A549 (cell line): Measurements from ENCODE around the gene CLEC4F. TPM values are rescaled to one million over a fixed set of nuclear protein-coding genes. Genes with fewer than 3 reads are reported as not detected.

Experiments used
- ATAC-seq, 2 experiments: fragments of 200-7000 bp in 1 of 2; fragments of >200 bp in 1 of 2; cut with Nextera tagmentation in 1 of 2; cut with Tn5 transposase in 1 of 2; 3 replicates each; pipeline versions ENCODE4 v1.8.0 to v1.9.1; 2018 to 2020; ENCODE audit warnings: mild to moderate bottlenecking in 1 of 2, moderate library complexity in 1 of 2
- CTCF ChIA-PET: fragments of 300-600 bp; sonication (Branson Sonifier 250); formaldehyde crosslinking; extraction: SDS; loops from one replicate; lab custom pipeline; 2021; ENCODE audit warnings: antibody characterized with exemption, inconsistent platforms; lab: Yijun Ruan, JAX
- POLR2A ChIA-PET: fragments of 350-600 bp; formaldehyde crosslinking; extraction: SDS; loops from one replicate; lab custom pipeline; 2021; ENCODE audit warnings: antibody characterized with exemption, inconsistent platforms; lab: Yijun Ruan, JAX
- DNase-seq, 2 experiments: peaks; one replicate each; pipeline versions ENCODE4 v3.0.0 to v3.0.0-alpha.2; 2011 to 2016; ENCODE audit warnings: low read depth in 1 of 2, low spot score in 1 of 2
- FAIRE-seq: peaks from 2 replicates; lab custom pipeline; 2011; peaks lifted over from hg19 to GRCh38; lab: Jason Lieb, UNC
- H3K27ac ChIP-seq, 2 experiments: fragments of >200 bp; sonication (Bioruptor Twin); formaldehyde crosslinking; 3 replicates each; pipeline ENCODE4 v1.5.1; 2016 to 2017
- H3K4me1 ChIP-seq: fragments of >200 bp; sonication (Bioruptor Twin); formaldehyde crosslinking; 3 replicates; pipeline ENCODE4 v1.6.1; 2016
- H3K4me2 ChIP-seq: fragments of >200 bp; sonication (Bioruptor Twin); formaldehyde crosslinking; 3 replicates; pipeline ENCODE4 v1.6.1; 2016
- H3K4me3 ChIP-seq: fragments of >200 bp; sonication (Bioruptor Twin); formaldehyde crosslinking; 3 replicates; pipeline ENCODE4 v1.5.1; 2016
- H3K9me3 ChIP-seq: fragments of >200 bp; sonication (Bioruptor Twin); formaldehyde crosslinking; 3 replicates; pipeline ENCODE4 v1.6.1; 2016
- BHLHE40 ChIP-seq: IDR thresholded peaks from 2 replicates; pipeline ENCODE4 v1.6.1; 2012; ENCODE audit warnings: low read depth, low read length, inconsistent platforms
- CHD2 ChIP-seq: fragments of 150-350 bp; IDR thresholded peaks from 2 replicates; pipeline ENCODE4 v1.6.1; 2014; ENCODE audit warnings: low read length; ENCODE audit not compliant: partially characterized antibody
- CHD4 ChIP-seq: fragments of 200-600 bp; sonication (generic); IDR thresholded peaks from 2 replicates; pipeline ENCODE4 v1.6.1; 2016; ENCODE audit warnings: antibody characterized with exemption, mild to moderate bottlenecking, borderline replicate concordance
- EHF ChIP-seq: fragments of 250-450 bp; sonication (Bioruptor Pico); IDR thresholded peaks from 2 replicates; pipeline ENCODE4 v1.5.0; 2020; ENCODE audit warnings: mild to moderate bottlenecking
- FOSB ChIP-seq: fragments of 250-450 bp; sonication (Bioruptor Pico); IDR thresholded peaks from 2 replicates; pipeline ENCODE4 v1.5.0; 2020; ENCODE audit warnings: mild to moderate bottlenecking, moderate library complexity
- FOSL2 ChIP-seq, 2 experiments: fragments of 450-650 bp in 1 of 2; fragments of >200 bp in 1 of 2; sonication (Bioruptor Twin) in 1 of 2; formaldehyde crosslinking; IDR thresholded peaks; 2 replicates each; pipeline versions ENCODE4 v1.5.0 to v1.6.1; 2016 to 2020; ENCODE audit warnings: mild to moderate bottlenecking in 1 of 2, moderate library complexity in 1 of 2
- HOXA7 ChIP-seq: fragments of 250-450 bp; sonication (Bioruptor Pico); IDR thresholded peaks from 2 replicates; pipeline ENCODE4 v1.5.0; 2020; ENCODE audit warnings: mild to moderate bottlenecking, moderate library complexity
- KDM1A ChIP-seq: fragments of 200-600 bp; sonication (generic); IDR thresholded peaks from 2 replicates; pipeline ENCODE4 v1.6.1; 2016; ENCODE audit warnings: low read depth, mild to moderate bottlenecking
- MAFK ChIP-seq: fragments of 450-650 bp; IDR thresholded peaks from 2 replicates; pipeline ENCODE4 v1.6.1; 2014; ENCODE audit not compliant: partially characterized antibody
- MAX ChIP-seq: IDR thresholded peaks from 2 replicates; pipeline ENCODE4 v1.6.1; 2012
- MYC ChIP-seq: IDR thresholded peaks from 2 replicates; pipeline ENCODE4 v1.6.1; 2012; ENCODE audit warnings: mild to moderate bottlenecking, inconsistent platforms, low read length, improper control_type of control experiment, borderline replicate concordance
- NR3C1 ChIP-seq: fragments of >200 bp; sonication (Bioruptor Twin); formaldehyde crosslinking; IDR thresholded peaks from 3 replicates; pipeline ENCODE4 v1.6.1; 2017
- PBX3 ChIP-seq: IDR thresholded peaks from 2 replicates; pipeline ENCODE4 v1.6.1; 2012
- RAD21 ChIP-seq, 2 experiments: fragments of >200 bp in 1 of 2; sonication (Bioruptor Twin) in 1 of 2; formaldehyde crosslinking in 1 of 2; IDR thresholded peaks in 1 of 2; conservative IDR thresholded peaks in 1 of 2; 2 replicates in 1 of 2; 3 replicates in 1 of 2; pipeline ENCODE4 v1.6.1; 2012 to 2018; ENCODE audit warnings: inconsistent platforms in 1 of 2
- RARB ChIP-seq: fragments of 250-450 bp; sonication (Bioruptor Pico); IDR thresholded peaks from 2 replicates; pipeline ENCODE4 v1.8.0; 2021; ENCODE audit warnings: mild to moderate bottlenecking, moderate library complexity
- RFX5 ChIP-seq: fragments of 450-650 bp; IDR thresholded peaks from 2 replicates; pipeline ENCODE4 v1.7.1; 2014; ENCODE audit warnings: antibody characterized with exemption, mild to moderate bottlenecking, moderate library complexity
- ZNF302 ChIP-seq: fragments of 250-450 bp; sonication (Bioruptor Pico); IDR thresholded peaks from 2 replicates; pipeline ENCODE4 v1.9.0; 2021; ENCODE audit warnings: inconsistent platforms, mild to moderate bottlenecking, moderate library complexity
- WGBS: methylation state at CpG from one replicate; pipeline ENCODE4 v1.1.6; 2017; ENCODE audit errors: missing lambda C conversion rate; 5-methylcytosine and 5-hydroxymethylcytosine counted together
- polyA plus RNA-seq, 4 experiments: library from polyadenylated mRNA; depleted of rRNA in 3 of 4; stranded (reverse); fragments of >200 nt; fragmentation: RNase III in 1 of 4; extraction: RNeasy Plus Mini Kit Qiagen cat#74134 plus additional on column Dnase treatment in 1 of 4; gene quantifications; 2 replicates in 3 of 4; 3 replicates in 1 of 4; pipeline ENCODE4 v1.2.3, GENCODE V29; 2011 to 2017
- TF ChIP-seq, protein P1 (sequence below): fragments of 200-600 bp; sonication (generic); IDR thresholded peaks from 2 replicates; pipeline ENCODE4 v1.6.1; 2016; ENCODE audit warnings: antibody characterized with exemption, mild to moderate bottlenecking, moderate library complexity
- TF ChIP-seq, protein P2 (sequence below): IDR thresholded peaks from 2 replicates; pipeline ENCODE4 v1.6.1; 2012; ENCODE audit warnings: low read depth, borderline replicate concordance
- TF ChIP-seq, protein P3 (sequence below): fragments of 450-650 bp; IDR thresholded peaks from 2 replicates; pipeline ENCODE4 v1.6.1; 2014; ENCODE audit warnings: antibody characterized with exemption

The CLEC4F gene
- polyA plus RNA-seq, 2 of the 4 experiments (the other 2 are of a cell fraction), result not detected

GRCh38 chr2:70772486-70773155 lies 47.8 kb downstream of the CLEC4F start:
- FAIRE-seq (no peak), ATAC-seq (no peak), DNase-seq (no peak)
- Histone ChIP-seq H3K4me3 (no peak overlapping the region), H3K4me2 (no peak overlapping the region), H3K4me1 (peaks cover 14% of the 10 kb centered on the region)
- WGBS, result 71% methylated on average over 2 of the region's 2 CpGs
- CTCF ChIA-PET, result interaction anchor here (0.6 to 6.4 kb wide), 7 partner anchors 13 to 303 kb away, joined by 3 to 52 read pairs (median 4); partner anchors contain the start of gene FIGLA
- TF ChIP-seq CHD4 (no peak), NR3C1 (no peak), RFX5 (no peak), ZNF302 (no peak), MAX (no peak), EHF (CRISPR knock-in tag) (no peak), CHD2 (no peak), KDM1A (no peak), HOXA7 (CRISPR knock-in tag) (no peak), MYC (no peak), FOSB (CRISPR knock-in tag) (no peak), RAD21 (conservative IDR thresholded peaks at IDR 0.05 in 1 of 2, IDR thresholded peaks at IDR 0.05 in 1 of 2) (no peak)
- TF ChIP-seq, protein P1, sequence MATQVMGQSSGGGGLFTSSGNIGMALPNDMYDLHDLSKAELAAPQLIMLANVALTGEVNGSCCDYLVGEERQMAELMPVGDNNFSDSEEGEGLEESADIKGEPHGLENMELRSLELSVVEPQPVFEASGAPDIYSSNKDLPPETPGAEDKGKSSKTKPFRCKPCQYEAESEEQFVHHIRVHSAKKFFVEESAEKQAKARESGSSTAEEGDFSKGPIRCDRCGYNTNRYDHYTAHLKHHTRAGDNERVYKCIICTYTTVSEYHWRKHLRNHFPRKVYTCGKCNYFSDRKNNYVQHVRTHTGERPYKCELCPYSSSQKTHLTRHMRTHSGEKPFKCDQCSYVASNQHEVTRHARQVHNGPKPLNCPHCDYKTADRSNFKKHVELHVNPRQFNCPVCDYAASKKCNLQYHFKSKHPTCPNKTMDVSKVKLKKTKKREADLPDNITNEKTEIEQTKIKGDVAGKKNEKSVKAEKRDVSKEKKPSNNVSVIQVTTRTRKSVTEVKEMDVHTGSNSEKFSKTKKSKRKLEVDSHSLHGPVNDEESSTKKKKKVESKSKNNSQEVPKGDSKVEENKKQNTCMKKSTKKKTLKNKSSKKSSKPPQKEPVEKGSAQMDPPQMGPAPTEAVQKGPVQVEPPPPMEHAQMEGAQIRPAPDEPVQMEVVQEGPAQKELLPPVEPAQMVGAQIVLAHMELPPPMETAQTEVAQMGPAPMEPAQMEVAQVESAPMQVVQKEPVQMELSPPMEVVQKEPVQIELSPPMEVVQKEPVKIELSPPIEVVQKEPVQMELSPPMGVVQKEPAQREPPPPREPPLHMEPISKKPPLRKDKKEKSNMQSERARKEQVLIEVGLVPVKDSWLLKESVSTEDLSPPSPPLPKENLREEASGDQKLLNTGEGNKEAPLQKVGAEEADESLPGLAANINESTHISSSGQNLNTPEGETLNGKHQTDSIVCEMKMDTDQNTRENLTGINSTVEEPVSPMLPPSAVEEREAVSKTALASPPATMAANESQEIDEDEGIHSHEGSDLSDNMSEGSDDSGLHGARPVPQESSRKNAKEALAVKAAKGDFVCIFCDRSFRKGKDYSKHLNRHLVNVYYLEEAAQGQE, result no peak
- TF ChIP-seq, protein P2, sequence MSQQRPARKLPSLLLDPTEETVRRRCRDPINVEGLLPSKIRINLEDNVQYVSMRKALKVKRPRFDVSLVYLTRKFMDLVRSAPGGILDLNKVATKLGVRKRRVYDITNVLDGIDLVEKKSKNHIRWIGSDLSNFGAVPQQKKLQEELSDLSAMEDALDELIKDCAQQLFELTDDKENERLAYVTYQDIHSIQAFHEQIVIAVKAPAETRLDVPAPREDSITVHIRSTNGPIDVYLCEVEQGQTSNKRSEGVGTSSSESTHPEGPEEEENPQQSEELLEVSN, result no peak
- TF ChIP-seq, all 56 proteins: peak for 0
- POLR2A ChIA-PET, result no interaction called here
- Histone ChIP-seq H3K9me3 (no peaks in the 10 kb centered on the region), H3K27ac (no peak overlapping the region)

DNA sequence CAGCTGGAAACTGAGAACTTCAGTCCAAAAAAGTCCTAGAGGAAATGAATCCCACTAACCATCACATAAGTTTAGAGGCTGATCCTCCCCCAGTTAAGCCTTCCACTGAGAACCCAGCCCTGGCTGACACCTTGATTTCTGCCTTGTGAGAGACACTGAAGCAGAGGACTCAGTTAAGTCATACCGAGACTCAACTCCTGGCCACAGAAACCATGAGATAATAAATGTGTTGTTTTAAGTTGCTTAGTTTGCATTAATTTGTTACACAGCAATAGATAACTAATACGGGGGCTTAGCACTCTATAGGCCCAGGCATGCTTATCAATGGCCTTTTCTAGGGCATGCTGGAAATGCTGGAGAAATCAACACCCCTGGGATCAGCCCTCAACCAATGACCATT lies 49.0 kb downstream of the CLEC4F start:
- ChIA-PET CTCF (interaction anchor here (1.0 to 6.4 kb wide), 4 partner anchors 12 to 124 kb away, joined by 3 to 52 read pairs (median 23); partner anchors contain the start of gene FIGLA), POLR2A (no interaction called here)
- TF ChIP-seq FOSL2 (IDR thresholded peaks at IDR 0.05), result no peak
- TF ChIP-seq FOSL2 (CRISPR knock-in tag; IDR thresholded peaks at IDR 0.05), result no peak
- TF ChIP-seq MAFK, result peak; percentile 46
- DNase-seq, result no peak
- no peak overlapping the region for H3K4me2 ChIP-seq
- H3K27ac ChIP-seq, result no peak overlapping the region
- H3K4me3 ChIP-seq, result no peak overlapping the region
- H3K4me1 ChIP-seq, result peaks cover 13% of the 10 kb centered on the region
- FAIRE-seq, result no peak
- WGBS, result 71% methylated on average over 2 of the region's 2 CpGs
- no peak for ATAC-seq
- no peaks in the 10 kb centered on the region for H3K9me3 ChIP-seq

- 68% methylated on average over 2 of the region's 2 CpGs for WGBS
- ATAC-seq (no peak), FAIRE-seq (no peak), DNase-seq (no peak)
- H3K27ac ChIP-seq, result no peak overlapping the region
- ChIA-PET CTCF (interaction anchor here (0.6 to 4.1 kb wide), 24 partner anchors 10 to 480 kb away, joined by 3 to 46 read pairs (median 6); partner anchors contain the start of genes FAM136A and FIGLA), POLR2A (no interaction called here)
- no peak overlapping the region for H3K4me2 ChIP-seq
- no peak for TF ChIP-seq RFX5
- no peak for TF ChIP-seq PBX3
- no peak for TF ChIP-seq RAD21 (conservative IDR thresholded peaks at IDR 0.05 in 1 of 2, IDR thresholded peaks at IDR 0.05 in 1 of 2)
- no peak for TF ChIP-seq RARB (CRISPR knock-in tag)
- no peak for TF ChIP-seq BHLHE40
- no peak for TF ChIP-seq MAFK
- TF ChIP-seq, protein P3, sequence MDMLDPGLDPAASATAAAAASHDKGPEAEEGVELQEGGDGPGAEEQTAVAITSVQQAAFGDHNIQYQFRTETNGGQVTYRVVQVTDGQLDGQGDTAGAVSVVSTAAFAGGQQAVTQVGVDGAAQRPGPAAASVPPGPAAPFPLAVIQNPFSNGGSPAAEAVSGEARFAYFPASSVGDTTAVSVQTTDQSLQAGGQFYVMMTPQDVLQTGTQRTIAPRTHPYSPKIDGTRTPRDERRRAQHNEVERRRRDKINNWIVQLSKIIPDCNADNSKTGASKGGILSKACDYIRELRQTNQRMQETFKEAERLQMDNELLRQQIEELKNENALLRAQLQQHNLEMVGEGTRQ, result no peak
- peaks cover 11% of the 10 kb centered on the region for H3K4me1 ChIP-seq
- H3K4me3 ChIP-seq, result no peak overlapping the region
- H3K9me3 ChIP-seq, result no peaks in the 10 kb centered on the region
These were observed 50.9 kb downstream of the CLEC4F start for GRCh38 chr2:70769450-70769849.
